Activated T-helper 17 cell treated with anti-CD3 and anti-CD28 coated beads, Interleukin-2, amount 50 U/mL, for 72 hours (primary cell): ENCODE data around the gene LTBP4. TPM values are rescaled to one million over a fixed set of nuclear protein-coding genes. Genes with fewer than 3 reads are reported as not detected.

Source experiments
- total RNA-seq, 2 donors: library from RNA; stranded (reverse); gene quantifications; one replicate each; pipeline ENCODE4 v1.2.3, GENCODE V29; 2022

LTBP4 gene
- total RNA-seq, 2 donors from 2014 or later, result 117 to 331 TPM

Other genes with a start within 250 kb of the LTBP4 start
- not detected for gene HIPK4, start 211.2 kb upstream of the LTBP4 start, total RNA-seq
- 1 to 10 TPM in 1 of 2 donors, under 1 TPM in 1; 0.82 to 1.3 TPM for gene PRX, start 188.0 kb upstream of the LTBP4 start, total RNA-seq
- gene SERTAD1, start 175.4 kb upstream of the LTBP4 start, total RNA-seq, result 10 to 100 TPM; 14.3 to 34.4 TPM
- 10 to 100 TPM; 14.3 to 23.9 TPM for gene SERTAD3, start 157.0 kb upstream of the LTBP4 start, total RNA-seq
- 10 to 100 TPM; 27.1 to 55.5 TPM for gene BLVRB, start 135.6 kb upstream of the LTBP4 start, total RNA-seq
- 10 to 100 TPM in 1 of 2 donors, 1 to 10 TPM in 1; 1.4 to 16.4 TPM for gene SPTBN4, start 134.4 kb upstream of the LTBP4 start, total RNA-seq
- 100 to 1,000 TPM; 113 to 126 TPM for gene SHKBP1, start 24.5 kb upstream of the LTBP4 start, total RNA-seq
- 10 to 100 TPM; 16.4 to 37.3 TPM for gene NUMBL, start 89.3 kb downstream of the LTBP4 start, total RNA-seq
- 10 to 100 TPM; 31.0 to 54.8 TPM for gene COQ8B, start 115.5 kb downstream of the LTBP4 start, total RNA-seq
- gene ITPKC, start 115.7 kb downstream of the LTBP4 start, total RNA-seq, result 10 to 100 TPM in 1 of 2 donors, 1 to 10 TPM in 1; 7.0 to 14.5 TPM
- 10 to 100 TPM; 13.0 to 16.6 TPM for gene ACTMAP, start 149.1 kb downstream of the LTBP4 start, total RNA-seq
- gene SNRPA, start 149.8 kb downstream of the LTBP4 start, total RNA-seq, result 100 to 1,000 TPM; 171 to 175 TPM
- gene MIA, start 174.2 kb downstream of the LTBP4 start, total RNA-seq, result 1 to 10 TPM in 1 of 2 donors, not detected in 1; 5.7 TPM
- gene RAB4B, start 176.9 kb downstream of the LTBP4 start, total RNA-seq, result 10 to 100 TPM; 29.0 to 31.3 TPM
- 10 to 100 TPM; 78.1 to 86.8 TPM for gene EGLN2, start 197.8 kb downstream of the LTBP4 start, total RNA-seq
- gene CYP2A6, start 249.1 kb downstream of the LTBP4 start, total RNA-seq, result not detected